ENCODE measurements around the gene SULT2B1.

DNA sequence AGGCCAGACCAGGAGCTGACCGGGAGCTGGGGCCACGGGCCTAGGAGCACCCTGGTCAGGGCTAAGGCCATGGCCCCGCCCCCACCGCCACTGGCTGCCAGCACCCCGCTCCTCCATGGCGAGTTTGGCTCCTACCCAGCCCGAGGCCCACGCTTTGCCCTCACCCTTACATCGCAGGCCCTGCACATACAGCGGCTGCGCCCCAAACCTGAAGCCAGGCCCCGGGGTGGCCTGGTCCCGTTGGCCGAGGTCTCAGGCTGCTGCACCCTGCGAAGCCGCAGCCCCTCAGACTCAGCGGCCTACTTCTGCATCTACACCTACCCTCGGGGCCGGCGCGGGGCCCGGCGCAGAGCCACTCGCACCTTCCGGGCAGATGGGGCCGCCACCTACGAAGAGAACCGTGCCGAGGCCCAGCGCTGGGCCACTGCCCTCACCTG lies 73.9 kb downstream of the SULT2B1 start:
- TF ChIP-seq GATA2 (IDR thresholded peaks at IDR 0.05; ENCODE audit: low read depth, low read length) (no peak), GATA3 (IDR thresholded peaks at IDR 0.05; ENCODE audit: low read depth, low read length) (no peak)

Measured in SH-SY5Y (cell line).